Measurements from ENCODE around the gene DNAAF8. TPM values are rescaled to one million over a fixed set of nuclear protein-coding genes. Genes with fewer than 3 reads are reported as not detected.

DNAAF8 gene
- total and polyA plus RNA-seq, 2 experiments from 2014 or later = 0.07 to 0.77 TPM

DNA sequence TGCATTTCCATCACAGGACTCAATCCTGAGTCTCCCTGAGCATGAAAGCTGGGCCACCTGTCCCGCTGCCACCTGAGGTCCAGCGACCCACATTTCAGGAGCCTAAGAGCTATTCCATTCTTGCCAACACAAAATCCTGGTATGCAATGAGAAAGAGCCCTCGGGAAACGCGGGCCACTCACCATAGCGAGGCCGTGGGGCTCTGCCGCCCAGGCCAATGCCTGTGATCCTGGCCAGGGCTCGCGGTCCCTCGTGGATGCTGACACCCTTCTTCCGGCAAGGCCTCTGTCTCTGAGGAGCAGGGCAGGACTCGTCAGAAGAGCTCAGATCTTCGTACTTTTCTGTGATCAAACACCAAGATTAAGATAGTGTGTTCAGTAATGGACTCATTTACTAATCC lies 29.4 kb upstream of the DNAAF8 start:
- H3K36me3 ChIP-seq = peaks cover 30% of the 10 kb centered on the region
- no peaks in the 10 kb centered on the region for H3K9me3 ChIP-seq (ENCODE audit: low read depth)
- no peak for DNase-seq (ENCODE audit: low read depth in 1 of 2, low spot score in 1 of 2)
- TF ChIP-seq CTCF (IDR thresholded peaks at IDR 0.05; ENCODE audit: low read depth, low read length) = no peak
- no peaks in the 10 kb centered on the region for H3K4me1 ChIP-seq (ENCODE audit: low read depth)
- H3K27ac ChIP-seq = no peak overlapping the region
- no peak overlapping the region for H3K4me3 ChIP-seq
- H3K27me3 ChIP-seq = no peaks in the 10 kb centered on the region

GRCh38 chr16:4706871-4707270 lies 27.5 kb upstream of the DNAAF8 start:
- H3K9me3 ChIP-seq (ENCODE audit: low read depth) = no peaks in the 10 kb centered on the region
- DNase-seq (ENCODE audit: low read depth in 1 of 2, low spot score in 1 of 2) = no peak
- H3K4me3 ChIP-seq = no peak overlapping the region
- H3K27me3 ChIP-seq = no peaks in the 10 kb centered on the region
- peaks cover 24% of the 10 kb centered on the region for H3K36me3 ChIP-seq
- TF ChIP-seq CTCF (IDR thresholded peaks at IDR 0.05; ENCODE audit: low read depth, low read length) = no peak
- H3K27ac ChIP-seq = no peak overlapping the region
- H3K4me1 ChIP-seq (ENCODE audit: low read depth) = no peaks in the 10 kb centered on the region

DNA sequence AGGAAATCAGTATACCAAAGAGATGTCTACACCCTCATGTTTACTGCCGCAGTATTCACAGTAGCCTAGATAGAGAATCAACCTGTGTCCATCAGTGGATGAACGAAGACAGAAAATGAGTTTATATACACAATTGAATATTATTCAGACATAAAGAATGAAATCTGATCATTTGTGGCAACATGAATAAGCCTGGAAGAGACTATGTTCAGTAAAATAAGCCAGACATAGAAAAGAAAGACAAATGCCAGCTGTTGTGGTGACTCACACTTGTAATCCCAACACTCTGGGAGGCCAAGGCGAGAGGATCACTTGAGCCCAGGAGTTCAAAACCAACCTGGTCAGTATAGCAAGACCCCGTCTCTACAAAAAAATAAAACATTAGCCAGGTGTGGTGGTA lies 24.9 kb upstream of the DNAAF8 start:
- Histone ChIP-seq H3K9me3 (ENCODE audit: low read depth) (no peaks in the 10 kb centered on the region), H3K4me1 (ENCODE audit: low read depth) (no peaks in the 10 kb centered on the region), H3K4me3 (no peak overlapping the region), H3K36me3 (peaks cover 14% of the 10 kb centered on the region), H3K27ac (no peak overlapping the region), H3K27me3 (no peaks in the 10 kb centered on the region)
- no peak for TF ChIP-seq CTCF (IDR thresholded peaks at IDR 0.05; ENCODE audit: low read depth, low read length)
- no peak for DNase-seq (ENCODE audit: low read depth in 1 of 2, low spot score in 1 of 2)

- DNase-seq (ENCODE audit: low read depth in 1 of 2, low spot score in 1 of 2) = no peak
- Histone ChIP-seq H3K36me3 (peaks cover 10% of the 10 kb centered on the region), H3K4me3 (no peak overlapping the region), H3K4me1 (ENCODE audit: low read depth) (no peaks in the 10 kb centered on the region), H3K27me3 (no peaks in the 10 kb centered on the region), H3K27ac (no peak overlapping the region), H3K9me3 (ENCODE audit: low read depth) (no peaks in the 10 kb centered on the region)
- no peak for TF ChIP-seq CTCF (IDR thresholded peaks at IDR 0.05; ENCODE audit: low read depth, low read length)
Measured at GRCh38 chr16:4713663-4714501, 20.5 kb upstream of the DNAAF8 start.

- H3K4me3 ChIP-seq = no peak overlapping the region
Measured at GRCh38 chr16:4714996-4715395, 19.3 kb upstream of the DNAAF8 start.

More at GRCh38 chr16:4714996-4715395, 19.3 kb upstream of the DNAAF8 start:
- Histone ChIP-seq H3K36me3 (peaks cover 10% of the 10 kb centered on the region), H3K27me3 (no peaks in the 10 kb centered on the region), H3K27ac (no peak overlapping the region), H3K9me3 (ENCODE audit: low read depth) (no peaks in the 10 kb centered on the region), H3K4me1 (ENCODE audit: low read depth) (no peaks in the 10 kb centered on the region)
- no peak for DNase-seq (ENCODE audit: low read depth in 1 of 2, low spot score in 1 of 2)
- TF ChIP-seq CTCF (IDR thresholded peaks at IDR 0.05; ENCODE audit: low read depth, low read length) = no peak
